LNCAP (cell line): ENCODE data around the gene KRABD2.

Source experiments
- TF ChIP-seq, protein P1 (sequence below): fragments of 450-650 bp; IDR thresholded peaks from 2 replicates; pipeline ENCODE4 v1.5.1; 2017; ENCODE audit warnings: mild to moderate bottlenecking

Gene KRABD2

GRCh38 chr17:8402921-8403536, 26.5 kb upstream of the KRABD2 start:
- TF ChIP-seq, protein P1, sequence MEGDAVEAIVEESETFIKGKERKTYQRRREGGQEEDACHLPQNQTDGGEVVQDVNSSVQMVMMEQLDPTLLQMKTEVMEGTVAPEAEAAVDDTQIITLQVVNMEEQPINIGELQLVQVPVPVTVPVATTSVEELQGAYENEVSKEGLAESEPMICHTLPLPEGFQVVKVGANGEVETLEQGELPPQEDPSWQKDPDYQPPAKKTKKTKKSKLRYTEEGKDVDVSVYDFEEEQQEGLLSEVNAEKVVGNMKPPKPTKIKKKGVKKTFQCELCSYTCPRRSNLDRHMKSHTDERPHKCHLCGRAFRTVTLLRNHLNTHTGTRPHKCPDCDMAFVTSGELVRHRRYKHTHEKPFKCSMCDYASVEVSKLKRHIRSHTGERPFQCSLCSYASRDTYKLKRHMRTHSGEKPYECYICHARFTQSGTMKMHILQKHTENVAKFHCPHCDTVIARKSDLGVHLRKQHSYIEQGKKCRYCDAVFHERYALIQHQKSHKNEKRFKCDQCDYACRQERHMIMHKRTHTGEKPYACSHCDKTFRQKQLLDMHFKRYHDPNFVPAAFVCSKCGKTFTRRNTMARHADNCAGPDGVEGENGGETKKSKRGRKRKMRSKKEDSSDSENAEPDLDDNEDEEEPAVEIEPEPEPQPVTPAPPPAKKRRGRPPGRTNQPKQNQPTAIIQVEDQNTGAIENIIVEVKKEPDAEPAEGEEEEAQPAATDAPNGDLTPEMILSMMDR, result no peak

- TF ChIP-seq, protein P1, result no peak
Measured at GRCh38 chr17:8401107-8401506, 24.6 kb upstream of the KRABD2 start.

- TF ChIP-seq, protein P1, result no peak
Measured at GRCh38 chr17:8398980-8399379, 22.5 kb upstream of the KRABD2 start.

DNA sequence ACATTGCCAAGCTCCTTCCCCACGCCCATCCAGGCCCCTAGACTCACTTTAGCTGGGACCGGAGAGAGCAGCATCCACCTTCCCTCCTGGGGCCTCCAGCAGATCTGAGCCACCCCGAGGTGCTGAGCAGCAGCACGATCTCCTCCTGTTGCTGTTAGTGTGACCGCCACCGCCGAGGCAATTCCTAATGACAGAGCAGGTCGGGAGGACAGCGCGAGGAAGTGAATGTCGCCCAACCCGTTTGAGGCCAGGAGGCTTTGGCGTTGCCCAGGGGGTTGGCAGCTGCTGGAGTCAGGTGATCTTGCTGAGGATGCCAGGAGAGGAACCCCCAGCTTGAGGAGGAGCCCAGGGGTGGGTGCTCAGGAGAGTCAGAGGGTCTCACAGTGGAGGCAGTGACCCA, 21.1 kb upstream of the KRABD2 start, which contains the start of gene RNF222:
Gene RNF222 (minus strand): TSS at position 192 of the 400 bp plus-strand sequence. CDS start 4,366 bp downstream, outside the sequence.
- TF ChIP-seq, protein P1, result no peak

DNA sequence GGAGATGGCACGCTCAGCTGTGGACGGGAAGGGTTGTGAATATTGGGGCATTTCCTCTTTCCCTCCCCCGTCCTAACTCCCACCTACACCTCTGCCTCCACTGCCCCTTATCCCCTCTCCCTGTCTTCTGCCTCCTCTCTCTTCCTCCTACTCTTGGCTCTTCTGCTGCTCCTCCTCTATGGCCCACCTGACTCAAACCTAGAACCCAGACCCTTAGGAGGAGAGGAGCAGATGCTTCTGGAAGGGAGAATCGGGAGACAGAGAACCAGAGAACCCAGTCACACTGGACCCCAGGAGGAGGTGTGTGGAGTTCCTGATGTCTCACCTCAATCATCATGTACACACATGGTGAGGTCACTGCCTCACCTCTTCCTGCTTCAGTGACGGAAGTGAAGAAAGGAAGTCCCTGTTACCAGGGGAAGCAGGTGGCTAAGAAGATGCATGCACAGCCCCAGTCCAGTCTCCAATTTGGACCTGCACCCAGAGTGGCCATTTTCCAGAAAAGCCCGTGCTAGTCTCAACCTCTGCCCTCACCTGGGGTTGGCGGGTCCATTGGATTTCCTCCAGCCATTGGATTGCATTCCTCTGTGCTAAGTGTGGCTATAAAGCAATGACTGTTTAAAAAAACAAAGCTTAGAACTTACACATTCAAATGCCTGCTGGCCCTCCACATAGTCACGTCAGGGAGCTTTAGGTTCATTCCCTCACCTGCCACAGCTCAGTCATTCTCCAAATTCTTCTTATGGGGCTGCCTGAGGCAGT, 17.1 kb upstream of the KRABD2 start:
- TF ChIP-seq, protein P1, result no peak

DNA sequence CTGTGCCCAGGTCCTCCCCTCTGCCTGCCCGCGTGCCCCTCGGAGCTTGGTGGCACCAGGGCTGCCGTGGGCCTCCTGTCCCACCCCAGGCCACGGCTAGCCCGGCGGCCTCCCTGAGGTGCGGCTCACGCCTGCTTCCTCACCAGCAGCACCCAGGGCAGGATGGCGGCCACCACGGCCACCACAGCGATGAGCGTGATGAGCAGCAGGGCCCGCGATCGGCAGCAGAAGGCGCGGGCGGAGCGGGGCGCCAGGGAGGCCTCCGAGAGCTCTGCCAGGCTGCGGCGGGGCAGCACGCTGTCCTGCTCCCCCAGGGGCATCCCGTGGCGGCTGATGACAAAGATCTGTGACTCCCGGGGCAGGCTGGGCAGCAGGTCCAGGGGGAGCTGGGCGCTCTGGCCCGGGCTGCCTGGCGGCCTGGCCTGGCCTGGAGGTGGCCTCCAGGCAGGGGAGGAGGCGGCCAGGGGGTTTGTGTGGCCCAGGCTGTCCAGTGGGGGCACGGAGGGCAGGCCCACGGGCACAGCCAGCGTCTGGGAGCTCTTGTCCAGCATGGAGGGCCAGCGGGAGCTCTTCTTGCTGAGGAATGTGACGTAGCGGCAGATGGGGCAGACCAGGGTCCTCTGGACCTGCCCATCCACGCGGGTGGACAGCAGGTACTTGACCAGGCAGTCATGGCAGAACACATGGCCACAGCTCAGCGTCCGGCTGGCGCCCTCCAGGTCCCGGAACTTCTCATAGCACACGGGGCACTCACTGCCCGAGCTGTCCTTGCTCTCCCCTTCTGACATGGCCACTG, 16.4 kb upstream of the KRABD2 start:
- TF ChIP-seq, protein P1, result no peak

- TF ChIP-seq, protein P1, result no peak
Measured at GRCh38 chr17:8392274-8392673, 15.8 kb upstream of the KRABD2 start.
